Stimulated activated effector memory CD8-positive, alpha-beta T cell treated with anti-CD3 and anti-CD28 coated beads, Interleukin-12 subunit alpha, Interleukin-12 subunit beta, amount 100 ng/mL, for 72 hours (primary cell): ENCODE data around the gene NUDT15.
"Not testable (repeated sequence)": the region's sequence is repeated elsewhere in the genome, so short reads cannot be mapped to it uniquely, and the experiment has no call there.

Source experiments
- ATAC-seq: fragments of 150-1000 bp; cut with Tn5 transposase; 2 replicates; pipeline ENCODE4 v1.10.0; 2021
- DNase-seq, 2 donors: peaks; one replicate each; pipeline ENCODE4 v3.0.0; 2021 to 2022; ENCODE audit warnings: low spot score in 2 of 2
- H3K27ac Mint-ChIP-seq: one replicate; pipeline ENCODE4 v1.8.0; 2022; ENCODE audit warnings: mild to moderate bottlenecking, mixed read lengths
- H3K36me3 Mint-ChIP-seq: one replicate; pipeline ENCODE4 v1.8.0; 2022; ENCODE audit warnings: mild to moderate bottlenecking, mixed read lengths
- H3K4me1 Mint-ChIP-seq: one replicate; pipeline ENCODE4 v1.8.0; 2022; ENCODE audit warnings: mixed read lengths
- H3K4me3 Mint-ChIP-seq: one replicate; pipeline ENCODE4 v1.8.0; 2022; ENCODE audit warnings: mild to moderate bottlenecking, mixed read lengths
- H3K9me3 Mint-ChIP-seq: one replicate; pipeline ENCODE4 v1.8.0; 2022; ENCODE audit warnings: mixed read lengths

Gene NUDT15

GRCh38 chr13:48037346-48038173 lies at the start of gene NUDT15:
Gene NUDT15 (plus strand): TSS chr13:48037726. CDS start chr13:48037747, 21 bp downstream.
- H3K36me3 Mint-ChIP-seq = peaks cover 33% of the 10 kb centered on the region
- peaks cover 17% of the 10 kb centered on the region for H3K4me1 Mint-ChIP-seq
- peak within 1 kb of the TSS; percentile 89 for H3K4me3 Mint-ChIP-seq
- ATAC-seq = peak; percentile 96
- peak within 1 kb of the TSS; percentile 97 for H3K27ac Mint-ChIP-seq
- H3K9me3 Mint-ChIP-seq = no peaks in the 10 kb centered on the region
- peak; percentile 88 to 97 for DNase-seq

GRCh38 chr13:47990427-47990826 lies 47.1 kb upstream of the NUDT15 start:
- Mint-ChIP-seq H3K27ac (no peak overlapping the region), H3K9me3 (no peaks in the 10 kb centered on the region), H3K36me3 (peaks cover 95% of the 10 kb centered on the region), H3K4me3 (no peak overlapping the region), H3K4me1 (peaks cover 6% of the 10 kb centered on the region)
- no peak for DNase-seq
- ATAC-seq = no peak

- H3K36me3 Mint-ChIP-seq = peaks cover 95% of the 10 kb centered on the region
- H3K27ac Mint-ChIP-seq = no peak overlapping the region
Measured at GRCh38 chr13:47990920-47991466, 46.5 kb upstream of the NUDT15 start.

DNA sequence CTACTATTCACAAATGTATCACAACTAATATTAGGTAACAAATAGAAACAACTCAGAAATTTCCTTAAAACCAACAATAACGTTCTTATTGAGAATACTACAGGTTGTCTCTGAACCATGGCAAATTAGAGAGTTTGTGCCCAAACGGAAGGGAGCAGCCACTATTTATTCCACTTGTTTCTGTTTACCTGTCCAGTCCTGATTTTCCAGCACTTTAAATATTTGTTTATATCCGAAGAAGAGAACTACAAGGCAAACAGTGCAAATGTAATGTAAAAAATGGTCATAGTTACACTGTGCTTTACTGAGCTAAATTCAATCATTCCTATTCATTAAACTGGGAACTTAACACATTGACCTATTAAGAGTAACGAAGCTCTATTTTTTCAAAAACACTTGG lies 45.7 kb upstream of the NUDT15 start:
- DNase-seq (no peak), ATAC-seq (no peak)
- Mint-ChIP-seq H3K36me3 (peaks cover 95% of the 10 kb centered on the region), H3K27ac (no peak overlapping the region), H3K9me3 (no peaks in the 10 kb centered on the region), H3K4me3 (no peak overlapping the region), H3K4me1 (peaks cover 6% of the 10 kb centered on the region)

More at GRCh38 chr13:47990920-47991466, 46.5 kb upstream of the NUDT15 start:
- H3K4me1 Mint-ChIP-seq = peaks cover 6% of the 10 kb centered on the region
- DNase-seq = no peak
- H3K9me3 Mint-ChIP-seq = no peaks in the 10 kb centered on the region
- ATAC-seq = no peak
- no peak overlapping the region for H3K4me3 Mint-ChIP-seq

DNA sequence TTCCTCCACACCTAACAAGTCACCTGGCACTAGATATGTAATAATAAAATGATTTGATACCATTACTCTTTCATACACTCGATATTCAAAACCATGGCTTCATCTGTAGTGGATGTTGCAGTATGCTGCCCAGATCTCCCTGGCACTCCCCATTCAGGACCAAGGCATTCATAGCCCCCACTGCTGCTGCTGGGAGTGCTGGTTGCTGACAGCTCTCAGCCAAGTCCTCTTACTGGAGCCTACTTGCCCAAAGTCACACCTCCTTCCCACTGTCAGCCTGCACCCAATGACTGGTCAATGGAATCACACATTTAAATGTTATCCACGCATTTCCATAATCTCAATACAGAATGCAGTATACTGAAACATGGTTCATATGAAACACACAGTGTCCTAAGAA lies 40.1 kb upstream of the NUDT15 start:
- no peak for DNase-seq
- no peak for ATAC-seq
- Mint-ChIP-seq H3K4me3 (no peak overlapping the region), H3K36me3 (peaks cover 64% of the 10 kb centered on the region), H3K9me3 (no peaks in the 10 kb centered on the region), H3K4me1 (peaks cover 27% of the 10 kb centered on the region), H3K27ac (peak overlapping the region; percentile 11)

DNA sequence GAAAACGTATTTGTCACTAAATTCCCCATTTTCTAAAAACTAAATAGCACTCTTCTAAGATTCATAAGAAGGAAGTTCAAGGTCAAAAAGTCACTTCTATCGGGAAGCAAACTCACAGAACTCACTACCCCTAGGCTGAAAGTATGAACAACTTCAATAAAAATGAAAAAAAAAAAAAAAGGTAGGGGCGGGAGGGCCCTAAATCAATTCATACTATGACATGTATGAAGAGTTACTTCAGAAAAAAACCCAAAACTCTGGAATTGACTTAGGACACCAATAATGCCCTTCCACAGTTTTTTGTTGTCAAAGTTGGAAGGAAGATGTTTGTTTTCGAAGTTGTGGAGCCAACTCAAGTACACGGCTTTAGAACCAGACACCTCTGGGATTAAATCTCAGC lies 37.6 kb upstream of the NUDT15 start:
- ATAC-seq (no peak), DNase-seq (no peak)
- Mint-ChIP-seq H3K27ac (no peak overlapping the region), H3K4me3 (peak overlapping the region; percentile 91), H3K4me1 (peaks cover 27% of the 10 kb centered on the region), H3K9me3 (no peaks in the 10 kb centered on the region), H3K36me3 (peaks cover 38% of the 10 kb centered on the region)

DNA sequence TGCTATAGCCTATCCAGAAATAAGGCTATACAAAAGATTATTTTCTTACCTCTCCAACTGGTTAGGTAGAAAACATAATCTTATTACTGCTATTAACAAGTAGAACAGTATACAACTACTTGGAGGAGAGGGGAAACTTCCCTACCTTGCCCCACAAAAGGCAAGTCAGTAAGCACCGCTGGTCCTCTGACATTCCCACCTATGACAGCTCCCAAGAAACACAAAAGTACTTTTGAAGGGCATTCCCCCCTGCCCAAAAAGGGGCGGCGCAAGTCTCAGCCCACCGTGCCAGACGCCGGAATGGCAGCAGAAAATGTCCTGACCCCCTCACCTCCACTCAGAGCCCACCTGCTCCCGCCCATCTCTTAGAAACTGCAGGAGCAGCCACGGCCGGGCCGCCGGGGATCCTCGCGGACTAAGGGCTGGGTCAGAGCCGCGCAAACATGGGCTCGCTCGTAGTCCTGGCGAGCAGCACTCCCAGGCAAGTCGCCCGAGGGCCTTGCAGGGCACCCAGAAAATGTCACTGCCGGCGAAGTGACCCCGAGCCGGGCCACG lies 36.9 kb upstream of the NUDT15 start:
- peak; percentile 65 for ATAC-seq

GRCh38 chr13:48001114-48001881 lies 36.2 kb upstream of the NUDT15 start, which contains the start of gene SUCLA2:
Gene SUCLA2 (minus strand): TSS chr13:48001273. CDS start chr13:48001269, 4 bp downstream.
- Mint-ChIP-seq H3K36me3 (peaks cover 25% of the 10 kb centered on the region), H3K9me3 (no peaks in the 10 kb centered on the region), H3K27ac (peak within 1 kb of the TSS; percentile 93), H3K4me1 (peaks cover 27% of the 10 kb centered on the region), H3K4me3 (peak within 1 kb of the TSS; percentile 91)
- ATAC-seq (peak; percentile 99), DNase-seq (peak; percentile 85 to 93)

More for the DNA sequence above, 36.9 kb upstream of the NUDT15 start:
- no peak for DNase-seq
- peaks cover 27% of the 10 kb centered on the region for H3K4me1 Mint-ChIP-seq
- peaks cover 32% of the 10 kb centered on the region for H3K36me3 Mint-ChIP-seq
- H3K9me3 Mint-ChIP-seq = no peaks in the 10 kb centered on the region
- peak overlapping the region; percentile 91 for H3K4me3 Mint-ChIP-seq
- peak overlapping the region; percentile 93 for H3K27ac Mint-ChIP-seq

GRCh38 chr13:48001999-48002398 lies 35.5 kb upstream of the NUDT15 start:
- peaks cover 18% of the 10 kb centered on the region for H3K36me3 Mint-ChIP-seq
- H3K4me1 Mint-ChIP-seq = peaks cover 27% of the 10 kb centered on the region
- H3K4me3 Mint-ChIP-seq = peak overlapping the region; percentile 91
- ATAC-seq, H3K9me3 Mint-ChIP-seq, DNase-seq: not testable (repeated sequence)
- peak overlapping the region; percentile 93 for H3K27ac Mint-ChIP-seq

DNA sequence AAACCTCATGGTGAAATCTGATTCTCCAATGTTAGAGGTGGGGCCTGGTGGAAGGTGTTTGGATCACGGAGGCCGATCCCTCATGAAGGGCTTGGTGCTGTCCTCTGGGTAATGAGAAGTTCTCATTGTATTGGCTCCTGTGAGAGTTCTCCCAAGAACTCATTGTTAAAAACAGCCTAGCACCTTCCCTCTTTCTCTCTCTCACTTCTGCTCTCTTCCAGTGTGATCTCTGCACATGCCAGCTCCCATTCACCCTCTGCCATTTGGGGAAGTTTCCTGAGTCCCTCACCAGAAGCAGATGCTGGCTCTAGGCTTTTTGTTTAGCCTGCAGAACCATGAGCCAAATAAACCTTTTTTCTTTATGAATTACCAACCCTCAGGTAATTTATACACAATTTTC lies 33.3 kb upstream of the NUDT15 start:
- DNase-seq = no peak
- H3K4me1 Mint-ChIP-seq = peaks cover 21% of the 10 kb centered on the region
- no peak for ATAC-seq
- H3K27ac Mint-ChIP-seq = no peak overlapping the region
- no peak overlapping the region for H3K4me3 Mint-ChIP-seq
- H3K9me3 Mint-ChIP-seq = no peaks in the 10 kb centered on the region
- H3K36me3 Mint-ChIP-seq = peaks cover 5% of the 10 kb centered on the region

DNA sequence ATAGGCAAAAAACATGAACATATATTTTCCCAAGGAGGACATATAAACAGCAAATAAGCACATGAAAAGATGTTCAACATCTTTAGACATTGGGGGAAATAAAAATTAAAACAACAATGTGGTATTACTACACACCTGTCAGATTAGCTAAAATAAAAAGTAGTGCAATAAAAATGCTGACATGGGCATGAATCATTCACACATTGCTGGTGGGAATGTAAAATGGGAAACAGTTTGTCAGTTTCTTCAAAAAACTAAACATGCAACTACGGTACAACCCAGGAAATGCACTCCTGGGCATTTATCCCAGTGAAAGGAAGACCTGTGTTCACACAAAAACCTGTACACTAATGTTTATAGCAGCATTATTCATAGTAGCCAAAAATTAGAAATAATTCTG lies 31.1 kb upstream of the NUDT15 start:
- DNase-seq (no peak), ATAC-seq (no peak)
- H3K27ac Mint-ChIP-seq = no peak overlapping the region
- no peaks in the 10 kb centered on the region for H3K36me3 Mint-ChIP-seq
- H3K9me3 Mint-ChIP-seq = no peaks in the 10 kb centered on the region
- no peak overlapping the region for H3K4me3 Mint-ChIP-seq
- H3K4me1 Mint-ChIP-seq = peaks cover 5% of the 10 kb centered on the region

GRCh38 chr13:48009284-48009683 lies 28.2 kb upstream of the NUDT15 start:
- peak overlapping the region; percentile 4 for H3K27ac Mint-ChIP-seq

GRCh38 chr13:48010698-48011097 lies 26.8 kb upstream of the NUDT15 start:
- Mint-ChIP-seq H3K36me3 (no peaks in the 10 kb centered on the region), H3K4me3 (no peak overlapping the region), H3K27ac (no peak overlapping the region), H3K4me1 (no peaks in the 10 kb centered on the region), H3K9me3 (no peaks in the 10 kb centered on the region)
- no peak for DNase-seq
- ATAC-seq = no peak

More at GRCh38 chr13:48009284-48009683, 28.2 kb upstream of the NUDT15 start:
- DNase-seq (no peak), ATAC-seq (no peak)
- Mint-ChIP-seq H3K4me3 (no peak overlapping the region), H3K4me1 (no peaks in the 10 kb centered on the region), H3K36me3 (no peaks in the 10 kb centered on the region), H3K9me3 (no peaks in the 10 kb centered on the region)

GRCh38 chr13:48012668-48013067 lies 24.9 kb upstream of the NUDT15 start:
- Mint-ChIP-seq H3K4me3 (no peak overlapping the region), H3K4me1 (no peaks in the 10 kb centered on the region), H3K36me3 (no peaks in the 10 kb centered on the region), H3K27ac (no peak overlapping the region), H3K9me3 (no peaks in the 10 kb centered on the region)
- no peak for ATAC-seq
- DNase-seq = no peak

GRCh38 chr13:48014359-48014758 lies 23.2 kb upstream of the NUDT15 start:
- H3K4me3 Mint-ChIP-seq = no peak overlapping the region
- no peak for ATAC-seq

More at GRCh38 chr13:48014359-48014758, 23.2 kb upstream of the NUDT15 start:
- no peaks in the 10 kb centered on the region for H3K9me3 Mint-ChIP-seq
- no peaks in the 10 kb centered on the region for H3K4me1 Mint-ChIP-seq
- H3K36me3 Mint-ChIP-seq = no peaks in the 10 kb centered on the region
- no peak for DNase-seq
- no peak overlapping the region for H3K27ac Mint-ChIP-seq
